ENCODE results near the gene FSD1. TPM values are rescaled to one million over a fixed set of nuclear protein-coding genes. Genes with fewer than 3 reads are reported as not detected.

The FSD1 gene
- total RNA-seq, 3 donors from 2014 or later (not counting 1 experiment from before 2014, with no cell fraction given): 15.5 to 18.2 (median 16.4) TPM

GRCh38 chr19:4326215-4326836 is 21.9 kb downstream of the FSD1 start:
- Histone ChIP-seq H3K4me1 (ENCODE audit: control insufficient read depth, insufficient read depth, low read length) (peaks cover 30% of the 10 kb centered on the region), H3K4me3 (ENCODE audit: low read length) (no peak overlapping the region), H3K27ac (ENCODE audit: low read length) (no peak overlapping the region), H3K27me3 (ENCODE audit: control insufficient read depth, insufficient read depth, low read length) (no peaks in the 10 kb centered on the region), H3K36me3 (ENCODE audit: control insufficient read depth, insufficient read depth, low read length) (no peaks in the 10 kb centered on the region), H3K9me3 (ENCODE audit: control insufficient read depth, insufficient read depth, low read length) (no peaks in the 10 kb centered on the region)
- Mint-ChIP-seq H3K9me3 (no peaks in the 10 kb centered on the region), H3K4me1 (peaks cover 16 to 33% of the 10 kb centered on the region in 2 donors), H3K36me3 (no peaks in the 10 kb centered on the region), H3K4me3 (peak overlapping the region; percentile 67), H3K27me3 (ENCODE audit: low read depth in 2 of 2) (no peaks in the 10 kb centered on the region), H3K27ac (no peak overlapping the region)
- DNase-seq (no peak), ATAC-seq (no peak)
- 53% methylated on average over 13 of the region's 13 CpGs for WGBS (ENCODE audit: insufficient coverage)
- no peak for TF ChIP-seq CTCF (IDR thresholded peaks at IDR 0.05)
- intact Hi-C loops (cut with micrococcal nuclease): no loop called here

- WGBS (ENCODE audit: insufficient coverage): 5% methylated on average over 33 of the region's 33 CpGs
- H3K27ac ChIP-seq (ENCODE audit: low read length): no peak overlapping the region
- H3K36me3 ChIP-seq (ENCODE audit: control insufficient read depth, insufficient read depth, low read length): no peaks in the 10 kb centered on the region
- no peak overlapping the region for H3K4me3 ChIP-seq (ENCODE audit: low read length)
- Mint-ChIP-seq H3K27me3 (ENCODE audit: low read depth in 2 of 2) (no peaks in the 10 kb centered on the region), H3K9me3 (no peaks in the 10 kb centered on the region), H3K4me3 (peak overlapping the region; percentile 90), H3K4me1 (peaks cover 16 to 33% of the 10 kb centered on the region in 2 donors), H3K27ac (no peak overlapping the region), H3K36me3 (no peaks in the 10 kb centered on the region)
- H3K9me3 ChIP-seq (ENCODE audit: control insufficient read depth, insufficient read depth, low read length): no peaks in the 10 kb centered on the region
- no peak for TF ChIP-seq CTCF (IDR thresholded peaks at IDR 0.05)
- H3K27me3 ChIP-seq (ENCODE audit: control insufficient read depth, insufficient read depth, low read length): no peaks in the 10 kb centered on the region
- ATAC-seq: no peak
- intact Hi-C loops (cut with micrococcal nuclease): no loop called here
- peak in 1 of 2 donors; percentile 52 for DNase-seq
- H3K4me1 ChIP-seq (ENCODE audit: control insufficient read depth, insufficient read depth, low read length): peaks cover 30% of the 10 kb centered on the region
Observed at GRCh38 chr19:4326837-4327251, 22.4 kb downstream of the FSD1 start.

- Mint-ChIP-seq H3K36me3 (no peaks in the 10 kb centered on the region), H3K27ac (peak overlapping the region; percentile 73 to 92), H3K4me3 (peak overlapping the region; percentile 90), H3K9me3 (no peaks in the 10 kb centered on the region), H3K27me3 (ENCODE audit: low read depth in 2 of 2) (no peaks in the 10 kb centered on the region), H3K4me1 (peaks cover 16 to 33% of the 10 kb centered on the region in 2 donors)
- no peaks in the 10 kb centered on the region for H3K27me3 ChIP-seq (ENCODE audit: control insufficient read depth, insufficient read depth, low read length)
- intact Hi-C loops (cut with micrococcal nuclease): no loop called here
- peak in 2 of 3 donors; percentile 13 to 30 for ATAC-seq
- 5% methylated on average over 30 of the region's 30 CpGs for WGBS (ENCODE audit: insufficient coverage)
- no peaks in the 10 kb centered on the region for H3K36me3 ChIP-seq (ENCODE audit: control insufficient read depth, insufficient read depth, low read length)
- TF ChIP-seq CTCF (IDR thresholded peaks at IDR 0.05): no peak
- no peak overlapping the region for H3K27ac ChIP-seq (ENCODE audit: low read length)
- peaks cover 30% of the 10 kb centered on the region for H3K4me1 ChIP-seq (ENCODE audit: control insufficient read depth, insufficient read depth, low read length)
- no peaks in the 10 kb centered on the region for H3K9me3 ChIP-seq (ENCODE audit: control insufficient read depth, insufficient read depth, low read length)
- peak overlapping the region; percentile 42 for H3K4me3 ChIP-seq (ENCODE audit: low read length)
- peak; percentile 58 to 74 for DNase-seq
Observed at GRCh38 chr19:4327252-4327876, 23.0 kb downstream of the FSD1 start.

Data from natural killer cell (primary cell).